ENCODE data around the gene CALML4. TPM values are rescaled to one million over a fixed set of nuclear protein-coding genes. Genes with fewer than 3 reads are reported as not detected.

The CALML4 gene
- total RNA-seq, 1 donor from 2014 or later, result 4.5 TPM

- Histone ChIP-seq H3K36me3 (ENCODE audit: control insufficient read depth, insufficient read depth, low read length) (peaks cover 1% of the 10 kb centered on the region), H3K27me3 (ENCODE audit: control insufficient read depth, insufficient read depth, low read length) (no peaks in the 10 kb centered on the region), H3K4me3 (ENCODE audit: low read depth, low read length) (no peak overlapping the region)
- TF ChIP-seq, protein P1, sequence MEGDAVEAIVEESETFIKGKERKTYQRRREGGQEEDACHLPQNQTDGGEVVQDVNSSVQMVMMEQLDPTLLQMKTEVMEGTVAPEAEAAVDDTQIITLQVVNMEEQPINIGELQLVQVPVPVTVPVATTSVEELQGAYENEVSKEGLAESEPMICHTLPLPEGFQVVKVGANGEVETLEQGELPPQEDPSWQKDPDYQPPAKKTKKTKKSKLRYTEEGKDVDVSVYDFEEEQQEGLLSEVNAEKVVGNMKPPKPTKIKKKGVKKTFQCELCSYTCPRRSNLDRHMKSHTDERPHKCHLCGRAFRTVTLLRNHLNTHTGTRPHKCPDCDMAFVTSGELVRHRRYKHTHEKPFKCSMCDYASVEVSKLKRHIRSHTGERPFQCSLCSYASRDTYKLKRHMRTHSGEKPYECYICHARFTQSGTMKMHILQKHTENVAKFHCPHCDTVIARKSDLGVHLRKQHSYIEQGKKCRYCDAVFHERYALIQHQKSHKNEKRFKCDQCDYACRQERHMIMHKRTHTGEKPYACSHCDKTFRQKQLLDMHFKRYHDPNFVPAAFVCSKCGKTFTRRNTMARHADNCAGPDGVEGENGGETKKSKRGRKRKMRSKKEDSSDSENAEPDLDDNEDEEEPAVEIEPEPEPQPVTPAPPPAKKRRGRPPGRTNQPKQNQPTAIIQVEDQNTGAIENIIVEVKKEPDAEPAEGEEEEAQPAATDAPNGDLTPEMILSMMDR (IDR thresholded peaks at IDR 0.05; ENCODE audit: insufficient read depth, low read length, severe bottlenecking), result no peak
- no peak for DNase-seq (ENCODE audit: low read depth)
- no peak for FAIRE-seq
Measured at GRCh38 chr15:68145706-68146105, 59.4 kb downstream of the CALML4 start.

- Histone ChIP-seq H3K4me3 (ENCODE audit: low read depth, low read length) (no peak overlapping the region), H3K36me3 (ENCODE audit: control insufficient read depth, insufficient read depth, low read length) (peaks cover 1% of the 10 kb centered on the region), H3K27me3 (ENCODE audit: control insufficient read depth, insufficient read depth, low read length) (no peaks in the 10 kb centered on the region)
- TF ChIP-seq, protein P1 (IDR thresholded peaks at IDR 0.05; ENCODE audit: insufficient read depth, low read length, severe bottlenecking), result no peak
- FAIRE-seq (no peak), DNase-seq (ENCODE audit: low read depth) (no peak)
Measured at GRCh38 chr15:68143785-68144184, 61.3 kb downstream of the CALML4 start.

DNA sequence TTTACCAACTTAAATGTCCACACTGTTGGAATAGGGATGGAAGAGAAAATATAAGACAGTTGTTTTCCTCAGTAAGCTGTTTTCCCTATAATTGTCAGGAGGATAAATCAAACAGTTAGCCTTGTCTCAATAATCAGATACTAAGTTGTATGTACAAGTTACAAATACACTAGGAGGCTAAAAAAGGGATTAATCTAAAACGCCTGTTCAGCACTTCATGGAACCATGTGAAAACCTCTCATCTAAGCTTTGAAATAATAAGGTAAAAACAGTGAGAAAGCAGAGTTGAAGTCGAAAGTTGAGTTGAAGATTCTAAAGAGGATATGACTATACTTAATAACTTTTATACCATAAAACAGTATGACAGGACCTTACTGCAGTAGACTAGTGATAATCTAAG, 62.0 kb downstream of the CALML4 start:
- no peak overlapping the region for H3K4me3 ChIP-seq (ENCODE audit: low read depth, low read length)
- no peak for FAIRE-seq

More for the DNA sequence above, 62.0 kb downstream of the CALML4 start:
- no peaks in the 10 kb centered on the region for H3K27me3 ChIP-seq (ENCODE audit: control insufficient read depth, insufficient read depth, low read length)
- DNase-seq (ENCODE audit: low read depth), result no peak
- peaks cover 1% of the 10 kb centered on the region for H3K36me3 ChIP-seq (ENCODE audit: control insufficient read depth, insufficient read depth, low read length)
- TF ChIP-seq, protein P1 (IDR thresholded peaks at IDR 0.05; ENCODE audit: insufficient read depth, low read length, severe bottlenecking), result no peak

Other genes starting within 250 kb of the CALML4 start
- 6.8 and 9.1 TPM in 2 replicates for gene PIAS1, start 151.0 kb downstream of the CALML4 start, total RNA-seq
- 6.1 and 8.2 TPM in 2 replicates for gene CLN6, start 24.4 kb upstream of the CALML4 start, total RNA-seq
- gene FEM1B, start 72.4 kb upstream of the CALML4 start, total RNA-seq, result 73.5 and 94.2 TPM in 2 replicates
- 0.53 TPM in 1 of 2 replicates, not detected in the other for gene ITGA11, start 226.8 kb upstream of the CALML4 start, total RNA-seq

Data from bronchial epithelial cell (primary cell).